Esophagus squamous epithelium (tissue), 4 donors: ENCODE results near the gene GPC4.

ENCODE experiments used
- CTCF ChIP-seq, 6 experiments: fragments of 450-650 bp in 4 of 6; fragments of 200-600 bp in 2 of 6; sonication (generic) in 2 of 6; IDR thresholded peaks; one replicate each; pipeline ENCODE4 v1.5.1; 2016 to 2019; ENCODE audit warnings: antibody characterized with exemption in 6 of 6, mild to moderate bottlenecking in 4 of 6, moderate library complexity in 4 of 6
- POLR2A ChIP-seq, 4 donors: fragments of 450-650 bp; IDR thresholded peaks; one replicate each; pipeline ENCODE4 v1.6.1; 2017; ENCODE audit warnings: antibody characterized with exemption in 4 of 4, mild to moderate bottlenecking in 4 of 4, moderate library complexity in 3 of 4

DNA sequence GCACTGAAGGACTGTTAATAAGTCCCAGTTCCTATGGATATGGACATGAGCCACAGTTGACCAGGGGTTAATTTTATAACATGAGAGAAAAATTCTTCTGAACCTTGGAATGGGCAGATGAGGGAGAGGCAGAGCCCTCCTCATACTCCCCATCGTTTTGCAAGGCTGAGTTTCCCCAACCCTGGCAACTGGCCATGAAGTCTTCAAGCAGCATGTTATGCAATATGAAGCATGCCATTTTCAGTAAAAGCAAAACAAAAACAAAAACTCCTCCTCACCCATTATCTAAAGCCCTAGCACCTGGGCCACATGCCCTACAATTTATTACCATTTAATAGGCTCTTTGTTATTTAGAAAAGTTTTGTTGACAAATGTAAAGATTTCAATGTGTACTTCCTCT is 64.5 kb downstream of the GPC4 start:
- TF ChIP-seq CTCF (IDR thresholded peaks at IDR 0.05): no peak
- TF ChIP-seq POLR2A (IDR thresholded peaks at IDR 0.05): no peak
